ENCODE measurements around the gene ARHGAP25.

Gene ARHGAP25

GRCh38 chr2:68717305-68717661 is 17.3 kb upstream of the ARHGAP25 start:
- Histone ChIP-seq H3K27me3 (ENCODE audit: control insufficient read depth in 1 of 2, insufficient read depth in 1 of 2, low read length in 2 of 2) (peaks cover 3 to 27% of the 10 kb centered on the region in 2 experiments), H3K36me3 (ENCODE audit: control insufficient read depth in 1 of 2, insufficient read depth in 2 of 2, low read depth in 1 of 2, low read length in 2 of 2) (no peaks in the 10 kb centered on the region), H3K14ac (ENCODE audit: low read length in 2 of 2) (no peak overlapping the region), H3K4ac (ENCODE audit: low read depth in 1 of 2, low read length in 2 of 2) (no peak overlapping the region), H2AK5ac (ENCODE audit: low read length, severe bottlenecking) (no peak overlapping the region), H2BK15ac (ENCODE audit: low read depth, poor library complexity, severe bottlenecking) (no peak overlapping the region), H4K91ac (ENCODE audit: low read length) (no peak overlapping the region), H3K18ac (ENCODE audit: low read depth in 1 of 2, low read length in 2 of 2) (no peak overlapping the region), H3K23ac (ENCODE audit: low read length in 2 of 2) (no peak overlapping the region), H3K27ac (ENCODE audit: low read length, poor library complexity, severe bottlenecking) (no peak overlapping the region), H3K79me1 (replicated peaks; ENCODE audit: low read length, poor library complexity, severe bottlenecking) (no peaks in the 10 kb centered on the region), H3K4me2 (ENCODE audit: low read length, poor library complexity, severe bottlenecking) (no peak overlapping the region), H4K8ac (ENCODE audit: low read length) (no peak overlapping the region), H3K9me3 (ENCODE audit: control insufficient read depth, low read length) (no peaks in the 10 kb centered on the region), H2BK5ac (ENCODE audit: low read depth, low read length, poor library complexity, severe bottlenecking) (no peak overlapping the region), H3K9ac (ENCODE audit: low read length) (no peak overlapping the region), H3K4me3 (ENCODE audit: insufficient read depth in 1 of 2, low read depth in 1 of 2, low read length in 2 of 2) (no peak overlapping the region), H2AFZ (ENCODE audit: low read depth, low read length) (no peak overlapping the region), H2BK120ac (ENCODE audit: low read depth, low read length) (no peak overlapping the region), H2BK12ac (ENCODE audit: low read length in 2 of 2) (no peak overlapping the region), H3K4me1 (ENCODE audit: control insufficient read depth, insufficient read depth, low read depth, low read length) (peaks cover 3% of the 10 kb centered on the region)
- WGBS = 100% methylated on average over 2 of the region's 3 CpGs
- no peak for DNase-seq

DNA sequence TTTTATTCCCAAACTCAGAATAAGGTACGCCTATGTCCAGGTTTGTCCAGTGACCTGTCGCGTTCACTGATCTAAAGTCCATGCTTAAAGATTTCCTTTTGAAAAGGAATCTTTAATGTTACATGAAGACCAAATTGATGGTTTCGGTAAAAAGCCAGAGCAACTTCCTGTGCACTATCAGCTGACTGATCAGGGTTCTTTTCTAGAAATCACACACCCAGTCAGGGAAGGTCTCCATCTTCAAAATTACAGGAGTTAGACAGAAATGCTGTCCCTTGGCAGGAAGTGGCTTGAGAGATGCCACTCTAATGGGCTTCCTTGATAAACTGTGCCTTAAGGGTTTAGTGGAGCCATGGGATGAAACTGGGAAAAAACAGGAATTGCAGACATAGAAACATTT is 14.7 kb upstream of the ARHGAP25 start:
- Histone ChIP-seq H3K27me3 (ENCODE audit: control insufficient read depth in 1 of 2, insufficient read depth in 1 of 2, low read length in 2 of 2) (peaks cover 3 to 25% of the 10 kb centered on the region in 2 experiments), H2BK15ac (ENCODE audit: low read depth, poor library complexity, severe bottlenecking) (no peak overlapping the region), H3K4me2 (ENCODE audit: low read length, poor library complexity, severe bottlenecking) (no peak overlapping the region), H3K18ac (ENCODE audit: low read depth in 1 of 2, low read length in 2 of 2) (no peak overlapping the region), H3K4me1 (ENCODE audit: control insufficient read depth, insufficient read depth, low read depth, low read length) (peaks cover 3% of the 10 kb centered on the region), H2AK5ac (ENCODE audit: low read length, severe bottlenecking) (no peak overlapping the region), H3K9ac (ENCODE audit: low read length) (no peak overlapping the region), H4K8ac (ENCODE audit: low read length) (no peak overlapping the region), H2AFZ (ENCODE audit: low read depth, low read length) (no peak overlapping the region), H3K4ac (ENCODE audit: low read depth in 1 of 2, low read length in 2 of 2) (no peak overlapping the region), H3K27ac (ENCODE audit: low read length, poor library complexity, severe bottlenecking) (no peak overlapping the region), H3K4me3 (ENCODE audit: insufficient read depth in 1 of 2, low read depth in 1 of 2, low read length in 2 of 2) (no peak overlapping the region), H3K9me3 (ENCODE audit: control insufficient read depth, low read length) (no peaks in the 10 kb centered on the region), H2BK120ac (ENCODE audit: low read depth, low read length) (no peak overlapping the region), H4K91ac (ENCODE audit: low read length) (no peak overlapping the region), H3K23ac (ENCODE audit: low read length in 2 of 2) (no peak overlapping the region), H2BK5ac (ENCODE audit: low read depth, low read length, poor library complexity, severe bottlenecking) (no peak overlapping the region), H2BK12ac (ENCODE audit: low read length in 2 of 2) (no peak overlapping the region), H3K79me1 (replicated peaks; ENCODE audit: low read length, poor library complexity, severe bottlenecking) (no peaks in the 10 kb centered on the region), H3K36me3 (ENCODE audit: control insufficient read depth in 1 of 2, insufficient read depth in 2 of 2, low read depth in 1 of 2, low read length in 2 of 2) (no peaks in the 10 kb centered on the region), H3K14ac (ENCODE audit: low read length in 2 of 2) (no peak overlapping the region)
- DNase-seq = no peak
- 95% methylated on average over 4 of the region's 4 CpGs for whole genome bisulfite sequencing

DNA sequence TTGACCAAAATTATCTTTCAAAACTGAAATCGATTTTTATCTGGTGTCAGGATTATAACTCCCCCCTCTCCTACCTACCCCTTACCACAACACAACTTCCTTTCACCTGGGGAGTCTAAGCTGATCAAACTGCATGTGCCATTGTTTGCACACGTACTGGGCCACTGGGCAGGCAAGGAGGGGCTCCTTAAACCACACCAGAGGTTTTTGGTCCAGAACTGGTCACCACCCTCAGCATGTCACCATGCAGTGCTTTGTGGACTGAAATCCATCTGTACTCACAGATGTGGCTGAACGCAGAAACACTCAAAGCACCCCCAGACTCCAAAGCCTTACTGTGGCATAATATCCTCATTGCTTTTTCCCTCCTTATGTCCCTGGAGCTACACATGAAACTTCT is 13.9 kb upstream of the ARHGAP25 start:
- Histone ChIP-seq H3K4me1 (ENCODE audit: control insufficient read depth, insufficient read depth, low read depth, low read length) (peaks cover 3% of the 10 kb centered on the region), H3K79me1 (replicated peaks; ENCODE audit: low read length, poor library complexity, severe bottlenecking) (no peaks in the 10 kb centered on the region), H2BK5ac (ENCODE audit: low read depth, low read length, poor library complexity, severe bottlenecking) (no peak overlapping the region), H2BK12ac (ENCODE audit: low read length in 2 of 2) (peak overlapping the region in 1 of 2 experiments; percentile 64), H3K27ac (ENCODE audit: low read length, poor library complexity, severe bottlenecking) (no peak overlapping the region), H2BK15ac (ENCODE audit: low read depth, poor library complexity, severe bottlenecking) (no peak overlapping the region), H3K4ac (ENCODE audit: low read depth in 1 of 2, low read length in 2 of 2) (no peak overlapping the region), H2AFZ (ENCODE audit: low read depth, low read length) (no peak overlapping the region), H4K91ac (ENCODE audit: low read length) (no peak overlapping the region), H3K9me3 (ENCODE audit: control insufficient read depth, low read length) (no peaks in the 10 kb centered on the region), H3K4me3 (ENCODE audit: insufficient read depth in 1 of 2, low read depth in 1 of 2, low read length in 2 of 2) (no peak overlapping the region), H2BK120ac (ENCODE audit: low read depth, low read length) (no peak overlapping the region), H3K27me3 (ENCODE audit: control insufficient read depth in 1 of 2, insufficient read depth in 1 of 2, low read length in 2 of 2) (peaks cover 3 to 22% of the 10 kb centered on the region in 2 experiments), H3K14ac (ENCODE audit: low read length in 2 of 2) (no peak overlapping the region), H3K36me3 (ENCODE audit: control insufficient read depth in 1 of 2, insufficient read depth in 2 of 2, low read depth in 1 of 2, low read length in 2 of 2) (no peaks in the 10 kb centered on the region), H3K18ac (ENCODE audit: low read depth in 1 of 2, low read length in 2 of 2) (no peak overlapping the region), H3K23ac (ENCODE audit: low read length in 2 of 2) (no peak overlapping the region), H3K9ac (ENCODE audit: low read length) (no peak overlapping the region), H2AK5ac (ENCODE audit: low read length, severe bottlenecking) (no peak overlapping the region), H4K8ac (ENCODE audit: low read length) (no peak overlapping the region), H3K4me2 (ENCODE audit: low read length, poor library complexity, severe bottlenecking) (no peak overlapping the region)
- no peak for DNase-seq
- WGBS = 94% methylated on average over 3 of the region's 3 CpGs

- no peak overlapping the region for H3K23ac ChIP-seq (ENCODE audit: low read length in 2 of 2)
- no peak overlapping the region for H3K4me2 ChIP-seq (ENCODE audit: low read length, poor library complexity, severe bottlenecking)
- no peaks in the 10 kb centered on the region for H3K36me3 ChIP-seq (ENCODE audit: control insufficient read depth in 1 of 2, insufficient read depth in 2 of 2, low read depth in 1 of 2, low read length in 2 of 2)
- no peak overlapping the region for H2BK12ac ChIP-seq (ENCODE audit: low read length in 2 of 2)
- no peak overlapping the region for H3K14ac ChIP-seq (ENCODE audit: low read length in 2 of 2)
- H2AFZ ChIP-seq (ENCODE audit: low read depth, low read length) = no peak overlapping the region
- H3K4me1 ChIP-seq (ENCODE audit: control insufficient read depth, insufficient read depth, low read depth, low read length) = peaks cover 3% of the 10 kb centered on the region
- no peak overlapping the region for H3K9ac ChIP-seq (ENCODE audit: low read length)
- DNase-seq = no peak
- no peak overlapping the region for H2BK5ac ChIP-seq (ENCODE audit: low read depth, low read length, poor library complexity, severe bottlenecking)
- H3K4ac ChIP-seq (ENCODE audit: low read depth in 1 of 2, low read length in 2 of 2) = no peak overlapping the region
- H3K18ac ChIP-seq (ENCODE audit: low read depth in 1 of 2, low read length in 2 of 2) = no peak overlapping the region
- 80% methylated on average over 8 of the region's 8 CpGs for WGBS
- H3K79me1 ChIP-seq (replicated peaks; ENCODE audit: low read length, poor library complexity, severe bottlenecking) = no peaks in the 10 kb centered on the region
- no peak overlapping the region for H4K8ac ChIP-seq (ENCODE audit: low read length)
- H3K27ac ChIP-seq (ENCODE audit: low read length, poor library complexity, severe bottlenecking) = no peak overlapping the region
- H2AK5ac ChIP-seq (ENCODE audit: low read length, severe bottlenecking) = no peak overlapping the region
- no peak overlapping the region for H2BK15ac ChIP-seq (ENCODE audit: low read depth, poor library complexity, severe bottlenecking)
- no peak overlapping the region for H2BK120ac ChIP-seq (ENCODE audit: low read depth, low read length)
- H4K91ac ChIP-seq (ENCODE audit: low read length) = no peak overlapping the region
- no peak overlapping the region for H3K4me3 ChIP-seq (ENCODE audit: insufficient read depth in 1 of 2, low read depth in 1 of 2, low read length in 2 of 2)
- H3K9me3 ChIP-seq (ENCODE audit: control insufficient read depth, low read length) = no peaks in the 10 kb centered on the region
- H3K27me3 ChIP-seq (ENCODE audit: control insufficient read depth in 1 of 2, insufficient read depth in 1 of 2, low read length in 2 of 2) = peaks cover 3 to 13% of the 10 kb centered on the region in 2 experiments
Measured at GRCh38 chr2:68721482-68722101, 13.0 kb upstream of the ARHGAP25 start.
